Measurements from ENCODE around the gene RASGRP2. TPM values are rescaled to one million over a fixed set of nuclear protein-coding genes. Genes with fewer than 3 reads are reported as not detected.

The RASGRP2 gene
- total RNA-seq, 1 experiment from 2014 or later = 26.9 TPM

GRCh38 chr11:64763526-64764039, 19.6 kb upstream of the RASGRP2 start:
- Mint-ChIP-seq H3K9me3 (no peaks in the 10 kb centered on the region; a peak in 1 of 5 replicates), H3K36me3 (ENCODE audit: insufficient read depth in 1 of 3, low read depth in 3 of 3) (peaks cover 35 to 63% (median 51%) of the 10 kb centered on the region in 3 experiments; a peak in 6 of 7 replicates), H3K27ac (peak overlapping the region; percentile 97 to 99 (median 98)), H3K4me3 (peak overlapping the region; percentile 48 to 67; a peak in 3 of 5 replicates), H3K27me3 (ENCODE audit: low read depth) (no peaks in the 10 kb centered on the region; the same call in 1 of the 2 replicates), H3K4me1 (peaks cover 78 to 96% of the 10 kb centered on the region in 2 experiments)
- Histone ChIP-seq H3K4me1 (ENCODE audit: insufficient read depth, low read length) (peaks cover 4% of the 10 kb centered on the region; the same call in 1 of the 2 replicates), H3K9ac (ENCODE audit: extremely low read depth, insufficient read length, low read length) (no peak overlapping the region), H3K27me3 (ENCODE audit: insufficient read depth, low read length) (no peaks in the 10 kb centered on the region), H4K20me1 (ENCODE audit: control insufficient read depth, insufficient read depth, insufficient read length) (no peaks in the 10 kb centered on the region), H3K14ac (ENCODE audit: insufficient read depth, low read length) (no peak overlapping the region), H4K5ac (ENCODE audit: insufficient read length, low read depth, low read length) (no peak overlapping the region), H3K18ac (ENCODE audit: insufficient read length, low read depth, low read length) (no peak overlapping the region), H3K9me3 (ENCODE audit: control insufficient read depth, low read depth, low read length) (no peaks in the 10 kb centered on the region), H3K56ac (ENCODE audit: insufficient read length, low read depth, low read length) (no peak overlapping the region), H3K79me1 (ENCODE audit: insufficient read depth, low read depth, low read length, poor library complexity, severe bottlenecking) (peaks cover 3% of the 10 kb centered on the region), H3T11ph (ENCODE audit: low read length) (no peak overlapping the region), H3K4ac (ENCODE audit: low read depth, low read length) (no peak overlapping the region), H3K27ac (ENCODE audit: insufficient read length, low read depth, low read length) (peak overlapping the region; percentile 64), H2BK20ac (ENCODE audit: low read depth, low read length, poor library complexity, severe bottlenecking) (no peak overlapping the region), H4K91ac (ENCODE audit: insufficient read length, low read depth, low read length) (no peak overlapping the region), H2BK15ac (ENCODE audit: low read depth, low read length) (no peak overlapping the region), H2BK120ac (ENCODE audit: low read depth, low read length, poor library complexity, severe bottlenecking) (no peak overlapping the region), H3K79me2 (ENCODE audit: insufficient read depth, low read length) (no peaks in the 10 kb centered on the region), H2BK5ac (ENCODE audit: insufficient read length, low read length) (no peak overlapping the region), H2AK5ac (ENCODE audit: insufficient read length, low read length) (no peak overlapping the region), H3K23me2 (ENCODE audit: insufficient read length, low read depth, low read length, poor library complexity, severe bottlenecking) (no peaks in the 10 kb centered on the region), H3K23ac (ENCODE audit: insufficient read length, low read depth, low read length) (no peak overlapping the region), H2AFZ (ENCODE audit: low read length) (no peak overlapping the region), H2BK12ac (ENCODE audit: insufficient read length, low read depth, low read length) (no peak overlapping the region), H4K8ac (replicated peaks; ENCODE audit: insufficient read length, low read depth, low read length) (no peak overlapping the region), H3K4me2 (ENCODE audit: insufficient read depth, insufficient read length, low read length) (no peak overlapping the region)
- WGBS (ENCODE audit: extremely low coverage, insufficient read length, low lambda C conversion rate) = no CpG with 5 or more reads among the region's 6 CpGs
- DNase-seq = no peak
- TF ChIP-seq CTCF (conservative IDR thresholded peaks at IDR 0.05) = no peak
